ENCODE data around the gene GPS1.

GPS1 gene

GRCh38 chr17:82106688-82107305 lies 55.1 kb downstream of the GPS1 start:
- no peak for DNase-seq
